Body of pancreas (tissue), 4 donors: ENCODE measurements around the gene CHP2. TPM values are rescaled to one million over a fixed set of nuclear protein-coding genes. Genes with fewer than 3 reads are reported as not detected.

Experiments used
- ATAC-seq: fragments of 150-250 bp; one replicate; pipeline ENCODE4 v1.9.1; 2016
- DNase-seq, 4 donors: peaks; one replicate each; pipeline ENCODE4 v3.0.0-alpha.2; 2019
- H3K27ac ChIP-seq, 4 donors: fragments of 200-600 bp; sonication (generic); 1 replicate in 3 of 4; 2 replicates in 1 of 4; pipeline versions ENCODE4 v1.5.1 to v1.6.1; 2016 to 2019; ENCODE audit warnings: mild to moderate bottlenecking in 1 of 4, mixed read lengths in 1 of 4, moderate library complexity in 1 of 4
- H3K27me3 ChIP-seq, 2 donors: fragments of 200-600 bp; sonication (generic); one replicate each; pipeline ENCODE4 v1.6.0; 2016; ENCODE audit warnings: mild to moderate bottlenecking in 1 of 2
- H3K36me3 ChIP-seq, 2 donors: fragments of 200-600 bp; sonication (generic); replicated peaks in 1 of 2; 2 replicates each; pipeline ENCODE4 v1.5.1; 2016; ENCODE audit warnings: low read depth in 2 of 2; ENCODE audit not compliant: insufficient read depth in 1 of 2
- H3K4me1 ChIP-seq: fragments of 200-600 bp; sonication (generic); one replicate; pipeline ENCODE4 v1.6.0; 2016
- H3K4me3 ChIP-seq, 2 donors: fragments of 200-600 bp; sonication (generic); 1 replicate in 1 of 2; 2 replicates in 1 of 2; pipeline ENCODE4 v1.5.1; 2016 to 2019
- H3K9me3 ChIP-seq, 3 donors: fragments of 200-600 bp; sonication (generic); 1 replicate in 2 of 3; 2 replicates in 1 of 3; pipeline ENCODE4 v1.5.1; 2016
- POLR2A ChIP-seq, 3 donors: fragments of 450-650 bp; IDR thresholded peaks; one replicate each; pipeline ENCODE4 v1.6.1; 2016; ENCODE audit warnings: antibody characterized with exemption in 3 of 3, mild to moderate bottlenecking in 2 of 3
- WGBS, 2 donors: methylation state at CpG; one replicate each; pipeline ENCODE4 v1.1.5; 2017; 5-methylcytosine and 5-hydroxymethylcytosine counted together
- intact Hi-C: fragments of 100-400 bp; cut with DNase I; formaldehyde crosslinking; loops from one replicate; pipeline ENCODE4 v1.15.1; 2023
- total RNA-seq, 2 donors: library from RNA; depleted of rRNA; stranded (reverse); fragments of >200 nt; gene quantifications; one replicate each; pipeline ENCODE4 v1.1.0, GENCODE V29; 2016
- TF ChIP-seq, protein P1 (sequence below), 7 experiments: fragments of 450-650 bp in 4 of 7; fragments of 200-600 bp in 3 of 7; sonication (generic) in 3 of 7; IDR thresholded peaks; one replicate each; pipeline ENCODE4 v1.5.1; 2016 to 2019; ENCODE audit warnings: antibody characterized with exemption in 7 of 7

Gene CHP2
- total RNA-seq, 2 donors from 2014 or later, result not detected

DNA sequence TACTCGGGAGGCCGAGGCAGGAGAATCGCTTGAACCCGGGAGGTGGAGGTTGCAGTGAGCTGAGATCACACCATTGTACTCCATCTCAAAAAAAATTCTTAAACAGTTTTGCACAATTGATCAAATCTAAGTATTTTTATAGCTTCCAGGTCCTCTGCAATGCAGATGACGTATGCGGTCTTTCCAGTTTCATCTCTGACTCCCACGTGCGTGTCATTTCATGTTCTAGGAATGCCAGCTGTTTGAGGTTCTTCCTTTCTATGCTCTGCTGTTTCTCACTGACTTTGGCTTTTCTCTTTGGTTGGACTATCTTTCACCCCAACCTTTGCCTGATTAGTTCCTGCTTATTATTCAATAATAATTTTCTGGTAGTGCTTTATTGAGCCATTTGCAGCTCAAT lies 16.2 kb downstream of the CHP2 start:
- DNase-seq, result no peak
- Histone ChIP-seq H3K4me3 (no peak overlapping the region), H3K27me3 (no peaks in the 10 kb centered on the region), H3K27ac (no peak overlapping the region), H3K9me3 (no peaks in the 10 kb centered on the region), H3K4me1 (no peaks in the 10 kb centered on the region), H3K36me3 (no peaks in the 10 kb centered on the region)
- TF ChIP-seq, protein P1, sequence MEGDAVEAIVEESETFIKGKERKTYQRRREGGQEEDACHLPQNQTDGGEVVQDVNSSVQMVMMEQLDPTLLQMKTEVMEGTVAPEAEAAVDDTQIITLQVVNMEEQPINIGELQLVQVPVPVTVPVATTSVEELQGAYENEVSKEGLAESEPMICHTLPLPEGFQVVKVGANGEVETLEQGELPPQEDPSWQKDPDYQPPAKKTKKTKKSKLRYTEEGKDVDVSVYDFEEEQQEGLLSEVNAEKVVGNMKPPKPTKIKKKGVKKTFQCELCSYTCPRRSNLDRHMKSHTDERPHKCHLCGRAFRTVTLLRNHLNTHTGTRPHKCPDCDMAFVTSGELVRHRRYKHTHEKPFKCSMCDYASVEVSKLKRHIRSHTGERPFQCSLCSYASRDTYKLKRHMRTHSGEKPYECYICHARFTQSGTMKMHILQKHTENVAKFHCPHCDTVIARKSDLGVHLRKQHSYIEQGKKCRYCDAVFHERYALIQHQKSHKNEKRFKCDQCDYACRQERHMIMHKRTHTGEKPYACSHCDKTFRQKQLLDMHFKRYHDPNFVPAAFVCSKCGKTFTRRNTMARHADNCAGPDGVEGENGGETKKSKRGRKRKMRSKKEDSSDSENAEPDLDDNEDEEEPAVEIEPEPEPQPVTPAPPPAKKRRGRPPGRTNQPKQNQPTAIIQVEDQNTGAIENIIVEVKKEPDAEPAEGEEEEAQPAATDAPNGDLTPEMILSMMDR (IDR thresholded peaks at IDR 0.05), result no peak
- no peak for TF ChIP-seq POLR2A (IDR thresholded peaks at IDR 0.05)
- intact Hi-C loops, result no loop called here
- no peak for ATAC-seq
- WGBS, 2 donors, result 64 to 82% methylated on average over 8 of the region's 8 CpGs

DNA sequence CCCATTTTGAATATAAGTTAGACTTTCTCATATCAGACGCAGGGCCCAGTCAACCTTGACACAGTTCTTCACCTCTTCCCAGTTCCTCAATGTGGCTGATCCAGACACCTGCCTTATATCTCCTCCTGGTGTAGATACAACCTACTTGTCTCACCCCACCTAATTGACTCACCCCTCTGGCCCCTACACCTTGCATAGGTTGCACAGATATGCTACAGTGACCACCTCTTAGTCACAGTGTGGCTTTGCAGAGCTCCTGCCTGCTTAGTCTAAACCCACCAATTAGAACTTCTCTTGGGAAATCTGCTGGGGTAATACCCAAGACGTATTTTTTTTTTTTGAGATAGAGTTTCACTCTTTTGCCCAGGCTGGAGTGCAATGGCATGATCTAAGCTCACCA lies 16.8 kb downstream of the CHP2 start:
- H3K4me3 ChIP-seq, result no peak overlapping the region
- H3K4me1 ChIP-seq, result no peaks in the 10 kb centered on the region
- H3K9me3 ChIP-seq, result no peaks in the 10 kb centered on the region
- TF ChIP-seq POLR2A (IDR thresholded peaks at IDR 0.05), result no peak
- TF ChIP-seq, protein P1 (IDR thresholded peaks at IDR 0.05), result no peak
- intact Hi-C loops, result no loop called here
- H3K27ac ChIP-seq, result no peak overlapping the region
- H3K36me3 ChIP-seq, result no peaks in the 10 kb centered on the region
- DNase-seq (no peak), ATAC-seq (no peak)
- WGBS, 2 donors, result 36 to 52% methylated on average over 2 of the region's 2 CpGs
- no peaks in the 10 kb centered on the region for H3K27me3 ChIP-seq

DNA sequence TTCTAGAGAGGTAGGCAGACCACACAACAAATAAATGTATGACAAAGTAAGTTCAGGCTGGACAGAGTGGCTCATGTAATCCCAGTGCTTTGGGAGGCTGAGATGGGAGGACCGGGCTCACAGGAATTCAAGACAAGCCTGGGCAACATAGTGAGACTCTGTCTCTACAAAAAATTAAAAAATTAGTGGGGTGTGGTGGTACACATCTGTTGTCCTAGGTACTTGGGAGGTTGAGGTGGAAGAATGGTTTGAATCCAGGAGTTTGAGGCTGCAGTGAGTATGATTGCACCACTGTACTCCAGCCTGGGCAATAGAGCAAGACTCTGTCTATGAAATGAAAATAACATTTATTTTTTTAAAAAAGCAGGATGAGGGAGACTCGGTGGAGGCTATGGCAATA lies 18.5 kb downstream of the CHP2 start:
- DNase-seq, result no peak
- 65 to 67% methylated on average over 2 of the region's 2 CpGs for WGBS, 2 donors
- no peaks in the 10 kb centered on the region for H3K9me3 ChIP-seq

DNA sequence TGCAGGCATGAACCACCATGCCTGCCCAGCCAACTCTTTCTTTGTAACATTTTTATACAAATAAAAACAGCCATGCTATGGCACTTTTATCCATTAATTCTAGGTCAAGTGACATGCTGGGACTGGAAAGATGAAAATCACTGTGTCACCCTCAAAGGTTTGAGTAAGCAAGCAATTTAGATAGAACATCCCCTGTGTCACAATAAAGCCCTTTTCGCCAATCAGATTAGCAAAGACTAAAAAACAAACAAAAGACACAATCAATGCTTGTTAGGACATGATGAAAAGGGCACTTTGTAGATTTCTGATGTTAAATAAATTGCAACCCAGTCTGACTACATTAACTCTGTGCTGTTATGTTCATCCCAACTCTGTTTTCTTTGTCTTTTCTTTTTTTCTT lies 26.4 kb downstream of the CHP2 start:
- no peaks in the 10 kb centered on the region for H3K4me1 ChIP-seq
- no peaks in the 10 kb centered on the region for H3K27me3 ChIP-seq
- no peak overlapping the region for H3K27ac ChIP-seq
- TF ChIP-seq POLR2A (IDR thresholded peaks at IDR 0.05), result no peak
- TF ChIP-seq, protein P1 (IDR thresholded peaks at IDR 0.05), result no peak
- WGBS, 2 donors, result 28 to 32% methylated on average over 1 of the region's 1 CpG
- no peaks in the 10 kb centered on the region for H3K36me3 ChIP-seq
- H3K4me3 ChIP-seq, result no peak overlapping the region
- intact Hi-C loops, result no loop called here
- ATAC-seq (no peak), DNase-seq (no peak)
- H3K9me3 ChIP-seq, result no peaks in the 10 kb centered on the region

More for the DNA sequence above, 18.5 kb downstream of the CHP2 start:
- H3K27me3 ChIP-seq, result no peaks in the 10 kb centered on the region
- H3K36me3 ChIP-seq, result no peaks in the 10 kb centered on the region
- H3K4me1 ChIP-seq, result no peaks in the 10 kb centered on the region
- no peak overlapping the region for H3K27ac ChIP-seq
- no peak overlapping the region for H3K4me3 ChIP-seq
- intact Hi-C loops, result no loop called here
- no peak for ATAC-seq
- no peak for TF ChIP-seq POLR2A (IDR thresholded peaks at IDR 0.05)
- TF ChIP-seq, protein P1 (IDR thresholded peaks at IDR 0.05), result no peak

DNA sequence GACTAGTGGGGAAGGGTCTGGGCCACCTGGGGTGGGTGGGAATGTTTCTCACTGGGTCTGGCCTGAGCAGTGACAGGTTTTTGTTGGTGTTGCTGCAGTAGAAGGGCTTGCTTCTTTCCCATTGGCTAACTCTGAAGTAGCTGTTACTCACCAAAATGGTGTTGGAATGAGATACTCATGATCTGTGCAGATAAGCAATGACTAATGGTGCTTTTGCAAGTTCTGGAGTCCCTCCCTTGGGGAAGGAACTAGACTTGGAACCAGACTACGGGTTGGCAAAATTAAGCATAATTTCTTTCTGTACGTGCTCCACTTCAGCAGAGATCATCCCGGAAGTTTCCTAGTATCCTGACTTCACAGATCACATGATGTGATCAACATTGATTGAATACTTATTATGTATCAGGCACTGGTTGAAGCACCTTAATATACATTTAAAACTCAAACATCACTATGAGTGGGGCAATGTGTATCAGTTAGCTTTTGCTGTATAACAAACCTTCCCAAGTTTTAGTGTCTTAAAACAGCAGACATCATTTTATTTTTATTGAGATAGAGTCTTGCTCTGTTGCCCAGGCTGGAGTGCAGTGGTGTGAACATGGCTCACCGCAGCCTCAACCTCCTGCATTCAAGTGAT lies 30.1 kb downstream of the CHP2 start:
- no peaks in the 10 kb centered on the region for H3K4me1 ChIP-seq
- 57 to 68% methylated on average over 4 of the region's 4 CpGs for WGBS, 2 donors

More for the DNA sequence above, 30.1 kb downstream of the CHP2 start:
- no peak for ATAC-seq
- Histone ChIP-seq H3K27ac (no peak overlapping the region), H3K27me3 (no peaks in the 10 kb centered on the region), H3K36me3 (no peaks in the 10 kb centered on the region), H3K4me3 (no peak overlapping the region), H3K9me3 (no peaks in the 10 kb centered on the region)
- no peak for DNase-seq
- TF ChIP-seq, protein P1 (IDR thresholded peaks at IDR 0.05), result no peak
- TF ChIP-seq POLR2A (IDR thresholded peaks at IDR 0.05), result no peak
- intact Hi-C loops, result no loop called here
